ENCODE results near the gene FAM185A.

DNA sequence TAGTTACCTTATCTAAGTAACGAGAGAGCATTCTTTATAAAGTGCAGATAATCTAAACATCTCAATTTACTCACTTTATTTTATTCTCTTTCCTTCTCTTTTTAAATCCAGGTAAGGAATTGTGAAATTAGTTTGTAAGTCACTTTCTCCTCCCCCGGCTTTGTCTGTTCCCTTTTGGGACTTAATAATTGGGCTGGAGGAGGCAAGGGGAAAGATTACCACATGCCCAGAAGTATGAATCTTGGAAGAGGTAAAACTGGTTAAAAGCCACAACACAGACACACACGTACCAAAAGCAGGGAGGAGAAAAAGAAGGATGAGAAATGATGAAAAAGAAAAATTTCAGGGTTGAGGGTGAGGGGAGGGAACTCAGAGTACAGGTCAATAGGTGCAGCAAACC, 100.7 kb downstream of the FAM185A start:
- TF ChIP-seq POLR2AphosphoS5 (IDR thresholded peaks at IDR 0.05), result no peak
- TF ChIP-seq, protein P1, sequence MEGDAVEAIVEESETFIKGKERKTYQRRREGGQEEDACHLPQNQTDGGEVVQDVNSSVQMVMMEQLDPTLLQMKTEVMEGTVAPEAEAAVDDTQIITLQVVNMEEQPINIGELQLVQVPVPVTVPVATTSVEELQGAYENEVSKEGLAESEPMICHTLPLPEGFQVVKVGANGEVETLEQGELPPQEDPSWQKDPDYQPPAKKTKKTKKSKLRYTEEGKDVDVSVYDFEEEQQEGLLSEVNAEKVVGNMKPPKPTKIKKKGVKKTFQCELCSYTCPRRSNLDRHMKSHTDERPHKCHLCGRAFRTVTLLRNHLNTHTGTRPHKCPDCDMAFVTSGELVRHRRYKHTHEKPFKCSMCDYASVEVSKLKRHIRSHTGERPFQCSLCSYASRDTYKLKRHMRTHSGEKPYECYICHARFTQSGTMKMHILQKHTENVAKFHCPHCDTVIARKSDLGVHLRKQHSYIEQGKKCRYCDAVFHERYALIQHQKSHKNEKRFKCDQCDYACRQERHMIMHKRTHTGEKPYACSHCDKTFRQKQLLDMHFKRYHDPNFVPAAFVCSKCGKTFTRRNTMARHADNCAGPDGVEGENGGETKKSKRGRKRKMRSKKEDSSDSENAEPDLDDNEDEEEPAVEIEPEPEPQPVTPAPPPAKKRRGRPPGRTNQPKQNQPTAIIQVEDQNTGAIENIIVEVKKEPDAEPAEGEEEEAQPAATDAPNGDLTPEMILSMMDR (IDR thresholded peaks at IDR 0.05), result no peak
- no peak for TF ChIP-seq POLR2A (IDR thresholded peaks at IDR 0.05)
- TF ChIP-seq EP300 (IDR thresholded peaks at IDR 0.05), result no peak

Measured in stomach (tissue), 4 donors.